ENCODE results near the gene GMNN.

- TF ChIP-seq CTCF (IDR thresholded peaks at IDR 0.05; ENCODE audit: low read depth, low read length), result no peak
- no peak for TF ChIP-seq EZH2phosphoT487 (IDR thresholded peaks at IDR 0.05; ENCODE audit: low read depth)
Measured at GRCh38 chr6:24742216-24742738, 32.5 kb upstream of the GMNN start.

All from OCI-LY3 (cell line).